T-helper 17 cell (primary cell): Measurements from ENCODE around the gene ERLEC1. TPM values are rescaled to one million over a fixed set of nuclear protein-coding genes. Genes with fewer than 3 reads are reported as not detected.
"Not testable (repeated sequence)": the region's sequence is repeated elsewhere in the genome, so short reads cannot be mapped to it uniquely, and the experiment has no call there.

Source experiments
- ATAC-seq: fragments of 150-1000 bp; cut with Tn5 transposase; 2 replicates; pipeline ENCODE4 v1.10.0; 2021; ENCODE audit warnings: mild to moderate bottlenecking, moderate library complexity
- DNase-seq, 3 donors: peaks; one replicate each; pipeline versions ENCODE4 v3.0.0 to v3.0.0-alpha.2; 2020 to 2021
- H3K9me3 ChIP-seq: one replicate; pipeline ENCODE4 v1.7.0; 2013; ENCODE audit warnings: low read length, mild to moderate bottlenecking; ENCODE audit not compliant: control insufficient read depth, poor library complexity, severe bottlenecking
- H3K27ac Mint-ChIP-seq: one replicate; pipeline ENCODE4 v1.8.0; 2022; ENCODE audit warnings: mild to moderate bottlenecking, moderate library complexity, mixed read lengths
- H3K27me3 Mint-ChIP-seq: one replicate; pipeline ENCODE4 v1.8.0; 2022; ENCODE audit warnings: mixed read lengths
- H3K36me3 Mint-ChIP-seq: one replicate; pipeline ENCODE4 v1.8.0; 2022; ENCODE audit warnings: low read depth, mixed read lengths
- H3K4me1 Mint-ChIP-seq: one replicate; pipeline ENCODE4 v1.8.0; 2022; ENCODE audit warnings: mild to moderate bottlenecking, mixed read lengths
- H3K4me3 Mint-ChIP-seq: one replicate; pipeline ENCODE4 v1.8.0; 2022; ENCODE audit warnings: mild to moderate bottlenecking, moderate library complexity, mixed read lengths
- total RNA-seq, 4 donors: library from RNA in 2 of 4; stranded (reverse) in 2 of 4; gene quantifications; one replicate each; pipeline ENCODE4 v1.2.3 and lab custom pipeline; 2022 to 2026

ERLEC1 gene
- total RNA-seq (10 to 100 TPM; 16.6 to 17.8 TPM), total RNA-seq (lab: John Stamatoyannopoulos, UW) (37.1 to 62.3 reads per million in 2 donors)

- Mint-ChIP-seq H3K4me3 (peak within 1 kb of the TSS; percentile 100), H3K27me3 (no peaks in the 10 kb centered on the region), H3K4me1 (peaks cover 41% of the 10 kb centered on the region), H3K27ac (peak within 1 kb of the TSS; percentile 98), H3K36me3 (peaks cover 10% of the 10 kb centered on the region)
- ATAC-seq (peak; percentile 88), DNase-seq (peak; percentile 73 to 81 (median 80))
- H3K9me3 ChIP-seq = no peaks in the 10 kb centered on the region
Measured at GRCh38 chr2:53786705-53787613, at the start of gene ERLEC1, which contains the start of gene ASB3. Gene ERLEC1 (plus strand): TSS chr2:53787044. CDS start chr2:53787211, 167 bp downstream. Gene ASB3 (minus strand): TSS chr2:53786953. CDS start chr2:53765572, 21,381 bp downstream.

GRCh38 chr2:53737091-53737490 lies 49.8 kb upstream of the ERLEC1 start:
- H3K4me1 Mint-ChIP-seq = peaks cover 21% of the 10 kb centered on the region
- no peaks in the 10 kb centered on the region for H3K9me3 ChIP-seq
- H3K27ac Mint-ChIP-seq = no peak overlapping the region
- ATAC-seq (no peak), DNase-seq (no peak)
- H3K36me3 Mint-ChIP-seq = peaks cover 4% of the 10 kb centered on the region
- H3K4me3 Mint-ChIP-seq = no peak overlapping the region
- no peaks in the 10 kb centered on the region for H3K27me3 Mint-ChIP-seq

- H3K9me3 ChIP-seq = no peaks in the 10 kb centered on the region
- no peak overlapping the region for H3K4me3 Mint-ChIP-seq
- H3K27me3 Mint-ChIP-seq = no peaks in the 10 kb centered on the region
- H3K4me1 Mint-ChIP-seq = peaks cover 27% of the 10 kb centered on the region
- no peak overlapping the region for H3K27ac Mint-ChIP-seq
- ATAC-seq (no peak), DNase-seq (no peak)
- H3K36me3 Mint-ChIP-seq = peaks cover 7% of the 10 kb centered on the region
Measured at GRCh38 chr2:53739032-53739431, 47.8 kb upstream of the ERLEC1 start.

GRCh38 chr2:53740170-53740569 lies 46.7 kb upstream of the ERLEC1 start:
- Mint-ChIP-seq H3K4me1 (peaks cover 21% of the 10 kb centered on the region), H3K4me3 (no peak overlapping the region), H3K27ac (no peak overlapping the region), H3K36me3 (peaks cover 4% of the 10 kb centered on the region), H3K27me3 (no peaks in the 10 kb centered on the region)
- no peak for DNase-seq
- H3K9me3 ChIP-seq = no peaks in the 10 kb centered on the region
- no peak for ATAC-seq

DNA sequence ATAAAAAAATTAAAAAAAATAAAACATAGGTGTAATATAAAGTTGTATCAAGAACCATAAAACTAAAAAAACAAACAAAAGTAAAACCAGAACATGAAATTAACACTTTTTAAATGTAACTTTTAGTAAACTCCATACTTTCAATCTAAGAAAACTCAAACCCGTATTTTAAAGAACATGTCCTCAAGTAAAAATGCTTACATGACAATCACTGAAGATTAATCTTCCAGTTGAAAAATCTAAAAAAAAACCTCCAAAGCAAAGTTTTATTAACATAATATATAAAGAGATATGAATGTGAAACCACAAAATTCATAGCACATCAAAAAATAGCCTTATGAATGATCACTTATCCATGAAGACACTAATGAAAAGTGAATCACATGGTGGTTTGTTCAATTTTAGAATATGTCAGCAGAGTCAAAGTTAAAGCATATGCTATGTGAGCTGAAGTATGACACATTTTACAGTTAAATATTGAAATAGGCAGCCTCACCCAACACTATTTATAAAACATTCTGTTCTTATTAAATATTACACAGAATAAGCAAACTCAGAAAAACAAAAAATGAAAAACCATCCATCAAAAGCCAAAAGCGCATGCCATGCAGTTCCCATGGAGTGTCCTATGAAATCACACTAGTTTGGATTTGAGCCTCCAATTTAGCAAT lies 42.3 kb upstream of the ERLEC1 start:
- Mint-ChIP-seq H3K4me3 (no peak overlapping the region), H3K36me3 (peaks cover 8% of the 10 kb centered on the region)
- ATAC-seq = no peak

GRCh38 chr2:53750041-53750768 lies 36.6 kb upstream of the ERLEC1 start:
- H3K9me3 ChIP-seq = no peaks in the 10 kb centered on the region
- Mint-ChIP-seq H3K4me1 (peaks cover 15% of the 10 kb centered on the region), H3K27ac (no peak overlapping the region), H3K4me3 (no peak overlapping the region), H3K27me3 (no peaks in the 10 kb centered on the region), H3K36me3 (peaks cover 5% of the 10 kb centered on the region)
- no peak for ATAC-seq
- DNase-seq = no peak

More for the DNA sequence above, 42.3 kb upstream of the ERLEC1 start:
- peaks cover 17% of the 10 kb centered on the region for H3K4me1 Mint-ChIP-seq
- no peaks in the 10 kb centered on the region for H3K27me3 Mint-ChIP-seq
- H3K27ac Mint-ChIP-seq = no peak overlapping the region
- DNase-seq = no peak
- H3K9me3 ChIP-seq = no peaks in the 10 kb centered on the region

- H3K27ac Mint-ChIP-seq = no peak overlapping the region
- H3K4me3 Mint-ChIP-seq = no peak overlapping the region
- peaks cover 5% of the 10 kb centered on the region for H3K36me3 Mint-ChIP-seq
- H3K27me3 Mint-ChIP-seq = no peaks in the 10 kb centered on the region
- no peaks in the 10 kb centered on the region for H3K9me3 ChIP-seq
- DNase-seq (no peak), ATAC-seq (no peak)
- H3K4me1 Mint-ChIP-seq = peaks cover 15% of the 10 kb centered on the region
Measured at GRCh38 chr2:53751728-53752127, 35.1 kb upstream of the ERLEC1 start.

DNA sequence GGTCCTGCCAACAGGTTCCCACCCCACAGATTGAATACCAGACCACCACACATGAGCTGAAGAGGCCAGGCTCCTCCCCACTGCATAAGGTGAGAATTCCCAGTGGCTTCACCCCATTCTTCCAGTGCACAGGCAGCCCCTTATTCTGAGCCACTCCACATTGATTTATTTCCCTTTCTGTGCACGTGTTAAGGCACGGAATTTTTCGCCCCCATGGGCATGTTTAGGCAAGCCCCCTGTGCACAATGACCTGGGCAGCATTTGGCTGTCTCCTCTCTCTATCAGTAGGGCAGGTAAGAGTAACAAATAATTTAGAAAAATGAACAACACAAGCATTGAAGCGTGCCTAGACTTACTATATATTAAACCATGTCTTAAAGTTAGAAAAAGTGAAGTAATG lies 34.5 kb upstream of the ERLEC1 start:
- peaks cover 15% of the 10 kb centered on the region for H3K4me1 Mint-ChIP-seq
- no peak overlapping the region for H3K27ac Mint-ChIP-seq
- H3K27me3 Mint-ChIP-seq = no peaks in the 10 kb centered on the region
- peaks cover 5% of the 10 kb centered on the region for H3K36me3 Mint-ChIP-seq
- no peak for ATAC-seq
- DNase-seq = no peak
- no peaks in the 10 kb centered on the region for H3K9me3 ChIP-seq
- H3K4me3 Mint-ChIP-seq = no peak overlapping the region

DNA sequence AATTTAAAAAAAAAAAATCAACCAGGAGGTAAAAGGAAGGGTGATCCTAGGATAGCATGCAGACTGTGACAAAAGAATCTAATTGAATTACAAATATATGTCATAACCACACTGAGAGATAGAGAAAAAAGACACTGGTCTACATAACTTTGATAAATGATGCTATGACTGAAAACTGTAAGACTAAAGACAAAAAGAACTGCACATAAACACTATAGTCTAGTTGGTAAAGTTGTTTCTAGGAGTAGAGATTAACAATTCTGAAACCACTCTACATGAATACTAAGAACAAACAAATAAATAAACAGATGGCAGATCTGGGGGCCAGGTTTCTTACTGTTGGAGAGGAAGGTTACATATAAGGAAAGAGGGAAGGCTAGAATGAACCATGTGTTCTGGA lies 33.8 kb upstream of the ERLEC1 start:
- no peak overlapping the region for H3K27ac Mint-ChIP-seq
- no peak for DNase-seq
- no peaks in the 10 kb centered on the region for H3K9me3 ChIP-seq
- H3K4me1 Mint-ChIP-seq = peaks cover 15% of the 10 kb centered on the region
- no peaks in the 10 kb centered on the region for H3K27me3 Mint-ChIP-seq
- ATAC-seq = no peak
- H3K4me3 Mint-ChIP-seq = no peak overlapping the region
- peaks cover 6% of the 10 kb centered on the region for H3K36me3 Mint-ChIP-seq

GRCh38 chr2:53755121-53755520 lies 31.7 kb upstream of the ERLEC1 start:
- Mint-ChIP-seq H3K27me3 (no peaks in the 10 kb centered on the region), H3K36me3 (peaks cover 6% of the 10 kb centered on the region), H3K4me1 (peaks cover 16% of the 10 kb centered on the region), H3K4me3 (no peak overlapping the region), H3K27ac (no peak overlapping the region)
- no peaks in the 10 kb centered on the region for H3K9me3 ChIP-seq
- no peak for DNase-seq
- ATAC-seq = no peak

GRCh38 chr2:53756644-53757043 lies 30.2 kb upstream of the ERLEC1 start:
- Mint-ChIP-seq H3K27ac (no peak overlapping the region), H3K36me3 (peaks cover 6% of the 10 kb centered on the region), H3K4me1 (peaks cover 14% of the 10 kb centered on the region), H3K4me3 (no peak overlapping the region), H3K27me3 (no peaks in the 10 kb centered on the region)
- DNase-seq = no peak
- no peaks in the 10 kb centered on the region for H3K9me3 ChIP-seq
- no peak for ATAC-seq

DNA sequence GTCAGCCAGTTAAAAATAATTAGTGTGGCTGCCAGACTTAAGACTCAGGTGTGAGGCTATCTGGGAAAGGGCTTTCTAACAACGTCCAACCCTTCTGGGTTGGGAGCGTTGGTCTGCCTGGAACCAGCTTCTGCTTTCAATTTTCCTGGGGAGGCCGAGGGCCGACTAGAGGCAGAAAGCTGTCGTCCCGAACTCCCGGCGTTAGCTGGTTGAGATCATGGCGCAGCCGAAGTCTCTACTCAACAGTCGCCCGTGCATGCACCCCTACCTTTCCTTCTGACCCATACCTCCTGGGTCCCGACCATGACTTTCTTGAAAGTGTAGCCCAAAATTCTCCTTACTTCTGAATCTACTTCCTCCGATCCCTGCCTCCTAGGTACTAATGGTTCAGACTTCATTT lies 29.6 kb upstream of the ERLEC1 start:
- not testable (repeated sequence) for H3K4me3 Mint-ChIP-seq, H3K27me3 Mint-ChIP-seq, ATAC-seq, H3K9me3 ChIP-seq, H3K36me3 Mint-ChIP-seq, DNase-seq
- H3K27ac Mint-ChIP-seq = peak overlapping the region; percentile 76
- H3K4me1 Mint-ChIP-seq = peaks cover 14% of the 10 kb centered on the region

GRCh38 chr2:53765767-53766166 lies 21.1 kb upstream of the ERLEC1 start:
- Mint-ChIP-seq H3K4me3 (no peak overlapping the region), H3K36me3 (no peaks in the 10 kb centered on the region), H3K27me3 (no peaks in the 10 kb centered on the region), H3K27ac (peak overlapping the region; percentile 39), H3K4me1 (peaks cover 17% of the 10 kb centered on the region)
- ATAC-seq = no peak
- no peak for DNase-seq
- no peaks in the 10 kb centered on the region for H3K9me3 ChIP-seq
